Activated T-helper 2 cell treated with anti-CD3 and anti-CD28 coated beads, Interferon-gamma antibody, Interleukin-2, Interleukin-4, amounts not matched to agents 10 μg/mL and 5 μg/mL and 100 μg/mL, durations not matched to agents 14 hours and 24 hours and 36 hours (primary cell): ENCODE measurements around the gene CHIT1. TPM values are rescaled to one million over a fixed set of nuclear protein-coding genes. Genes with fewer than 3 reads are reported as not detected.
"Not testable (repeated sequence)": the region's sequence is repeated elsewhere in the genome, so short reads cannot be mapped to it uniquely, and the experiment has no call there.

Experiments
- DNase-seq: peaks from one replicate; pipeline ENCODE4 v3.0.0; 2021; ENCODE audit warnings: low spot score
- H3K27ac Mint-ChIP-seq: one replicate; pipeline ENCODE4 v1.8.0; 2021; ENCODE audit warnings: mixed read lengths
- H3K27me3 Mint-ChIP-seq: one replicate; pipeline ENCODE4 v1.8.0; 2021; ENCODE audit warnings: low read depth, mixed read lengths
- H3K36me3 Mint-ChIP-seq: one replicate; pipeline ENCODE4 v1.8.0; 2021; ENCODE audit warnings: low read depth, mixed read lengths
- H3K4me1 Mint-ChIP-seq: one replicate; pipeline ENCODE4 v1.8.0; 2021; ENCODE audit warnings: low read depth, mixed read lengths
- H3K4me3 Mint-ChIP-seq: one replicate; pipeline ENCODE4 v1.8.0; 2021; ENCODE audit warnings: low read depth, mild to moderate bottlenecking, moderate library complexity, mixed read lengths
- H3K9me3 Mint-ChIP-seq: one replicate; pipeline ENCODE4 v1.8.0; 2021; ENCODE audit warnings: mixed read lengths
- intact Hi-C: fragments of 100-400 bp; cut with micrococcal nuclease; formaldehyde crosslinking; loops from one replicate; pipeline ENCODE4 v1.15.1; 2023
- total RNA-seq: library from RNA; stranded (reverse); gene quantifications from 2 replicates; pipeline ENCODE4 v1.2.3, GENCODE V29; 2022

The CHIT1 gene
- total RNA-seq, 1 donor from 2014 or later, result 0.09 TPM

GRCh38 chr1:203254782-203255181 lies 25.3 kb upstream of the CHIT1 start:
- H3K27ac Mint-ChIP-seq, H3K4me1 Mint-ChIP-seq, H3K9me3 Mint-ChIP-seq, intact Hi-C loops, H3K4me3 Mint-ChIP-seq, DNase-seq, H3K36me3 Mint-ChIP-seq: not testable (repeated sequence)
- peaks cover 31% of the 10 kb centered on the region for H3K27me3 Mint-ChIP-seq

GRCh38 chr1:203252678-203253077 lies 23.2 kb upstream of the CHIT1 start:
- Mint-ChIP-seq H3K9me3 (peaks cover 8% of the 10 kb centered on the region), H3K36me3 (no peaks in the 10 kb centered on the region), H3K27ac (no peak overlapping the region), H3K27me3 (peaks cover 26% of the 10 kb centered on the region), H3K4me1 (no peaks in the 10 kb centered on the region), H3K4me3 (no peak overlapping the region)
- no peak for DNase-seq
- intact Hi-C loops, result no loop called here

- Mint-ChIP-seq H3K36me3 (no peaks in the 10 kb centered on the region), H3K9me3 (peaks cover 7% of the 10 kb centered on the region), H3K27me3 (peaks cover 28% of the 10 kb centered on the region), H3K27ac (no peak overlapping the region), H3K4me3 (no peak overlapping the region), H3K4me1 (no peaks in the 10 kb centered on the region)
- no peak for DNase-seq
- intact Hi-C loops, result no loop called here
Measured at GRCh38 chr1:203251466-203251865, 22.0 kb upstream of the CHIT1 start.

- Mint-ChIP-seq H3K36me3 (no peaks in the 10 kb centered on the region), H3K27me3 (peaks cover 28% of the 10 kb centered on the region), H3K4me3 (no peak overlapping the region), H3K9me3 (peaks cover 2% of the 10 kb centered on the region), H3K4me1 (no peaks in the 10 kb centered on the region), H3K27ac (no peak overlapping the region)
- intact Hi-C loops, result no loop called here
- DNase-seq, result no peak
Measured at GRCh38 chr1:203250911-203251310, 21.4 kb upstream of the CHIT1 start.

GRCh38 chr1:203244776-203245175 lies 15.3 kb upstream of the CHIT1 start:
- H3K9me3 Mint-ChIP-seq, result no peaks in the 10 kb centered on the region
- H3K4me3 Mint-ChIP-seq, result no peak overlapping the region
- no peaks in the 10 kb centered on the region for H3K36me3 Mint-ChIP-seq
- intact Hi-C loops, result no loop called here
- H3K4me1 Mint-ChIP-seq, result no peaks in the 10 kb centered on the region
- H3K27me3 Mint-ChIP-seq, result peaks cover 22% of the 10 kb centered on the region
- no peak for DNase-seq
- no peak overlapping the region for H3K27ac Mint-ChIP-seq

- peaks cover 22% of the 10 kb centered on the region for H3K27me3 Mint-ChIP-seq
- H3K4me3 Mint-ChIP-seq, DNase-seq, H3K9me3 Mint-ChIP-seq, H3K4me1 Mint-ChIP-seq, H3K36me3 Mint-ChIP-seq, intact Hi-C loops, H3K27ac Mint-ChIP-seq: not testable (repeated sequence)
Measured at GRCh38 chr1:203241708-203242107, 12.2 kb upstream of the CHIT1 start.

GRCh38 chr1:203239526-203240305 lies 10.2 kb upstream of the CHIT1 start:
- peaks cover 4% of the 10 kb centered on the region for H3K36me3 Mint-ChIP-seq
- intact Hi-C loops, result no loop called here
- H3K27ac Mint-ChIP-seq, result no peak overlapping the region
- no peak for DNase-seq
- peaks cover 26% of the 10 kb centered on the region for H3K27me3 Mint-ChIP-seq
- no peak overlapping the region for H3K4me3 Mint-ChIP-seq
- H3K9me3 Mint-ChIP-seq, result peaks cover 15% of the 10 kb centered on the region
- H3K4me1 Mint-ChIP-seq, result no peaks in the 10 kb centered on the region

- peaks cover 22% of the 10 kb centered on the region for H3K9me3 Mint-ChIP-seq
- peaks cover 23% of the 10 kb centered on the region for H3K27me3 Mint-ChIP-seq
- no peaks in the 10 kb centered on the region for H3K4me1 Mint-ChIP-seq
- peaks cover 4% of the 10 kb centered on the region for H3K36me3 Mint-ChIP-seq
- intact Hi-C loops, result no loop called here
- no peak overlapping the region for H3K27ac Mint-ChIP-seq
- no peak overlapping the region for H3K4me3 Mint-ChIP-seq
- no peak for DNase-seq
Measured at GRCh38 chr1:203239081-203239480, 9.6 kb upstream of the CHIT1 start.

- H3K4me1 Mint-ChIP-seq, result no peaks in the 10 kb centered on the region
- DNase-seq, result no peak
- H3K9me3 Mint-ChIP-seq, result peaks cover 27% of the 10 kb centered on the region
- H3K27ac Mint-ChIP-seq, result no peak overlapping the region
- H3K36me3 Mint-ChIP-seq, result peaks cover 4% of the 10 kb centered on the region
- intact Hi-C loops, result no loop called here
- H3K4me3 Mint-ChIP-seq, result no peak overlapping the region
- peaks cover 24% of the 10 kb centered on the region for H3K27me3 Mint-ChIP-seq
Measured at GRCh38 chr1:203238535-203238934, 9.1 kb upstream of the CHIT1 start.

GRCh38 chr1:203234901-203235300 lies 5.4 kb upstream of the CHIT1 start:
- intact Hi-C loops, H3K36me3 Mint-ChIP-seq, H3K4me3 Mint-ChIP-seq, DNase-seq, H3K27ac Mint-ChIP-seq, H3K4me1 Mint-ChIP-seq: not testable (repeated sequence)
- peaks cover 27% of the 10 kb centered on the region for H3K9me3 Mint-ChIP-seq
- peaks cover 25% of the 10 kb centered on the region for H3K27me3 Mint-ChIP-seq

- H3K9me3 Mint-ChIP-seq, result peaks cover under 1% of the 10 kb centered on the region
- H3K36me3 Mint-ChIP-seq, result no peaks in the 10 kb centered on the region
- intact Hi-C loops, result no loop called here
- no peak overlapping the region for H3K4me3 Mint-ChIP-seq
- H3K27ac Mint-ChIP-seq, result no peak overlapping the region
- no peak for DNase-seq
- peaks cover 9% of the 10 kb centered on the region for H3K27me3 Mint-ChIP-seq
- H3K4me1 Mint-ChIP-seq, result no peaks in the 10 kb centered on the region
Measured at GRCh38 chr1:203228670-203229069, 803 bp downstream of the CHIT1 start.

GRCh38 chr1:203227371-203228083 lies 1.9 kb downstream of the CHIT1 start:
- H3K36me3 Mint-ChIP-seq, result no peaks in the 10 kb centered on the region
- intact Hi-C loops, result no loop called here
- H3K27me3 Mint-ChIP-seq, result peaks cover 6% of the 10 kb centered on the region
- no peaks in the 10 kb centered on the region for H3K9me3 Mint-ChIP-seq
- no peak overlapping the region for H3K27ac Mint-ChIP-seq
- no peak overlapping the region for H3K4me3 Mint-ChIP-seq
- no peak for DNase-seq
- H3K4me1 Mint-ChIP-seq, result no peaks in the 10 kb centered on the region

- Mint-ChIP-seq H3K9me3 (no peaks in the 10 kb centered on the region), H3K27ac (no peak overlapping the region), H3K36me3 (no peaks in the 10 kb centered on the region), H3K4me3 (no peak overlapping the region), H3K4me1 (no peaks in the 10 kb centered on the region), H3K27me3 (no peaks in the 10 kb centered on the region)
- intact Hi-C loops, result no loop called here
- no peak for DNase-seq
Measured at GRCh38 chr1:203225071-203225470, 4.4 kb downstream of the CHIT1 start.
